Astrocyte of the spinal cord (primary cell): ENCODE results near the gene DNM2.

Source experiments
- DNase-seq: peaks from one replicate; pipeline ENCODE4 v3.0.0; 2011; ENCODE audit warnings: low read depth, low spot score
- H3K4me3 ChIP-seq: 2 replicates; pipeline ENCODE4 v1.5.1; 2011; ENCODE audit warnings: low read depth, mild to moderate bottlenecking, low read length, moderate library complexity
- in situ Hi-C: cut with HindIII; loops from 2 replicates; pipeline ENCODE4 v1.10.0; 2017; ENCODE audit warnings: low sequenced_read_pairs
- TF ChIP-seq, protein P1 (sequence below): IDR thresholded peaks from 2 replicates; pipeline ENCODE4 v1.5.1; 2012; ENCODE audit warnings: low read depth, mild to moderate bottlenecking, low read length, inconsistent platforms

The DNM2 gene

DNA sequence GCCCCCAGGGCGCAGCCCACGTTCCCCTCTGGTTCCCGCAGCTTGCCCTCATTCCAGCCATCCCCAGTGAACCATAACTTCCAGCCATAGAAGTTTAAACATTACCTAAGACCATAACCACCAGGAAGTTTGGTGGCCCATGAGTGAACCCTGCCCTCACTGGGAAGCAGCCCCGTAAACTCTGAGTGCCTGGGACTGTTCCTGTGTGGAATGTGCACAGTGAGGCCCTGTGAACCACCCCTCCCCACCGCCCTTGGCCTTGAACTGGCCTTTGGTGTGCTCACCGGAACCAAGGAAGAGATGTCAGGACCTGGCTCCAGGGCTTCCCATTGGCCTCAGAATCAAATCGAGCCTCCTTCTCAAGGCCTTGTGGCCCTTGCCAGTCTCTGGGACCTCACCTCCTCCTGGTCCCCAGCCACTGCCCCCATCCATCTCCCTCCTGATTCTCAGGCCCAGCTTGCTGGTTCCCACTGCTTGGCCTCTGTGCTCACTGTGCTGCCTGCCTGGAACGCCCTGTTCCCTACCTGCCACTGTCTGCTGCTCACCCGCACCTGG lies 46.5 kb downstream of the DNM2 start:
- in situ Hi-C loops = no loop called here
- H3K4me3 ChIP-seq = no peak overlapping the region
- no peak for DNase-seq
- TF ChIP-seq, protein P1, sequence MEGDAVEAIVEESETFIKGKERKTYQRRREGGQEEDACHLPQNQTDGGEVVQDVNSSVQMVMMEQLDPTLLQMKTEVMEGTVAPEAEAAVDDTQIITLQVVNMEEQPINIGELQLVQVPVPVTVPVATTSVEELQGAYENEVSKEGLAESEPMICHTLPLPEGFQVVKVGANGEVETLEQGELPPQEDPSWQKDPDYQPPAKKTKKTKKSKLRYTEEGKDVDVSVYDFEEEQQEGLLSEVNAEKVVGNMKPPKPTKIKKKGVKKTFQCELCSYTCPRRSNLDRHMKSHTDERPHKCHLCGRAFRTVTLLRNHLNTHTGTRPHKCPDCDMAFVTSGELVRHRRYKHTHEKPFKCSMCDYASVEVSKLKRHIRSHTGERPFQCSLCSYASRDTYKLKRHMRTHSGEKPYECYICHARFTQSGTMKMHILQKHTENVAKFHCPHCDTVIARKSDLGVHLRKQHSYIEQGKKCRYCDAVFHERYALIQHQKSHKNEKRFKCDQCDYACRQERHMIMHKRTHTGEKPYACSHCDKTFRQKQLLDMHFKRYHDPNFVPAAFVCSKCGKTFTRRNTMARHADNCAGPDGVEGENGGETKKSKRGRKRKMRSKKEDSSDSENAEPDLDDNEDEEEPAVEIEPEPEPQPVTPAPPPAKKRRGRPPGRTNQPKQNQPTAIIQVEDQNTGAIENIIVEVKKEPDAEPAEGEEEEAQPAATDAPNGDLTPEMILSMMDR = no peak

DNA sequence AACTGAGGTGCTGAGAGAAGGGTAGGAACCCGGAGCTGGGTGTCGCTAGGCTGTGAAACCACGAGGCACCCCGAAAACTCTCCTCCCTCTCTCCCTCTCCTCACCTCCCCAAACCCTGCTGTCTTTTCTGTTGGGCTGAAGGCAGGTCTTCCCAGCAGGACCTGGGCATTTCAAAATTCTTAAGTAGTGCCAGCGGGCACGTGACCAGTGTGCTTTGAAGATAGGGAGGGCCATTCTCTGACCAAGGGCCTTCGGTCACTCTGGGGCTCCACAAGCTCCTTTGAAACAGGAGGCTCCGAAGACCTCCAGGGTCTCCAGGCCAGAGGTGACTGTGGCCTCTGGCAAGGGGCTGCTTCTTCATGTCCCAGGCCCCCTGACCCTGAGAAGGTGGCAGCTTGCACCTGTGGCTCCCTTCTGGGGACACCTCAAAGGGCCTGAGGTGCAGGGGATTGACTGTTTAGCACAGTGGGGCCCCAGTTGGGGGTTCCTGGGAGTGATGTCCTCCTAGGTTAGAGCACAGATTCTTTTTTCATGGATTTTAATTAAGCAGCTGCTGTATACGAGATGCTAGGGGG lies 48.3 kb downstream of the DNM2 start:
- TF ChIP-seq, protein P1 = no peak
- H3K4me3 ChIP-seq = no peak overlapping the region
- in situ Hi-C loops = no loop called here
- no peak for DNase-seq

DNA sequence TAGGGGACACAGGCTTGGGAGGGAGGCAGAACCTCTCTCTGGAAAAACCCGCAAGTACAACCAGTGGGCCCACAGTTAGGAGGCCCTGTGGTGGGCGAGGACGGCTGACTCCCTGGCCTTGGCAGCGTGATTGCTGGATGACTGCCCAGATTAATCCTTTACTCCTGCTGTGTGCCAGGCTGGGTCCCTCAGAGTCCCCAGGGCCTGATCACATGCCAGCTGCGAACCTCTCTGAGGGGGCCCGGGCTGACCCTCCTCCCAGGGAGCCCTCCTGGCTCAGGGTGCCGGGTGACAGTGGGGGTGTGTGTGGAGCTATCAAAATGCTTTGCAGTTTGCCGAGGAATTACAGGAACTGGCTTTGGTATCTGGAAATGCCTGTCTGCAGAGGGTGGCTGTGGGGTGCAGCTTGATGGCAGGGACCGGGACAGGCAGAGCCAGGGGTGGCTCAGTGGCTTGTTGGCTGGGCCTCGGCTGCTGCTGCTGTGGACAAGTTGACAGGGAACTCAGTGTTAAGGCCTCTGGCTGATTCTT lies 48.9 kb downstream of the DNM2 start:
- no peak overlapping the region for H3K4me3 ChIP-seq
- TF ChIP-seq, protein P1 = no peak
- peak; percentile 40 for DNase-seq
- in situ Hi-C loops = no loop called here

DNA sequence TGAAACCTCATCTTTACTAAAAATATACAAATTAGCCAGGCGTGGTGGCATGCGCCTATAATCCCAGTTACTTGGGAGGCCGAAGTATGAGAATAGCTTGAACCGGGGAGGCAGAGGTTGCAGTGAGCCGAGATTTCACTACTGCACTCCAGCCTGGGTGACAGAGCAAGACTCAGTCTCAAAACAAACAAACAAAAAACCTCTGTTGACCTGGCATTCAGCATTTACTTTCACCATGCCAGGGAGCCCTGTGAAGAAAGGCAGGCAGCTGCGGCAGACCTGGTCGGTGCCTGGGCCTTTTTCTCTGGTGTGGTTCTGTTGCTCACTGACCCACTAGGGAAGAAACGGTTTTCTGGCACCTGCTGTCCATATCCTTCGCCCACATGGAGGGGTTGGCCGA lies 49.8 kb downstream of the DNM2 start:
- in situ Hi-C loops = no loop called here
- H3K4me3 ChIP-seq = no peak overlapping the region
- TF ChIP-seq, protein P1 = no peak
- no peak for DNase-seq

DNA sequence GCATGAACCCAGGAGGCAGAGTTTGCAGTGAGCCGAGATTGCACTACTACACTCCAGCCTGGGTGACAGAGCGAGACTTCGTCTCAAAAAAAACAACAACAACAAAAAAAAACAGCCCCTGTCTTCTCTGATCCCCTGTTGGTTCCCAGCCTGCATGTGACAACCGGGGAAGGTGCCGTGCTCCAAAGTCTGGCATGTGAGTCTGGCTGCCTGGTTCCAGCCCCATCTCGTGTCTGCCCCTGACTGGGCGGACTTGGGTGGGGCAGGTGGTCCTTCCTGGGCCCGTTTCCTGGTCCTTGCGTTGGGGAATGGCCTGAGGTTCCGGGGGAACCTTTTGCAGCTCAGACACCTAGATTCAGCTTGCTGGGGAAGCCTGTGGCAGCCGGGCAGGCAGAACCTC lies 50.5 kb downstream of the DNM2 start:
- in situ Hi-C loops = no loop called here
- no peak overlapping the region for H3K4me3 ChIP-seq
- no peak for DNase-seq
- TF ChIP-seq, protein P1 = no peak

DNA sequence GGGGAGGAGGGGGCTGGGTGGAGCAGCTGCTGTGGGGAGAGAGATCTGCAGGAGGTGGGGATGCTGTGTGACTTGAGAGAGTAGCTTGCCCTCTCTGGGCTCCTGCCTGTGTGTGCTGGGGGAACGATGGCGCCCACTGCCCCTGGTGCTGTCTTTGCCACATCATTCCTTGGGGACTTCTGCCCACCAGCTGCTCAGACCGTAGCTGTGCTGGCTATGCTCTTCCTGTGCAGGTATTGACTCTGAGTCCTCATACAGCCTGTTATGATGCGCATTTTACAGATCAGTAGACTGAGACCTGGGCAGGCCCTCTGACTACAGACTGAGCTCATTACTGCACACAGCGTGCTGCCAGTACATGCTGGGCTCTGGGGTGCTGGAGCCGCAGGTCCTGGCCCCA lies 51.1 kb downstream of the DNM2 start:
- DNase-seq = no peak
- in situ Hi-C loops = no loop called here
- TF ChIP-seq, protein P1 = no peak
- no peak overlapping the region for H3K4me3 ChIP-seq
